ENCODE data around the gene CCDC91.

- TF ChIP-seq POLR2A (IDR thresholded peaks at IDR 0.05; ENCODE audit: low read depth, low read length) (no peak), POLR2AphosphoS5 (IDR thresholded peaks at IDR 0.05; ENCODE audit: low read depth, low read length) (no peak), SPI1 (IDR thresholded peaks at IDR 0.05; ENCODE audit: low read depth, low read length) (no peak)
Measured at GRCh38 chr12:28278499-28278898, 88.2 kb downstream of the CCDC91 start.
